Activated CD8-positive, alpha-beta memory T cell treated with anti-CD3 and anti-CD28 coated beads for 24 hours (primary cell): Measurements from ENCODE around the gene NFIX.
"Not testable (repeated sequence)": the region's sequence is repeated elsewhere in the genome, so short reads cannot be mapped to it uniquely, and the experiment has no call there.

Source experiments
- DNase-seq: peaks from one replicate; pipeline ENCODE4 v3.0.0-alpha.2; 2020

Gene NFIX

DNA sequence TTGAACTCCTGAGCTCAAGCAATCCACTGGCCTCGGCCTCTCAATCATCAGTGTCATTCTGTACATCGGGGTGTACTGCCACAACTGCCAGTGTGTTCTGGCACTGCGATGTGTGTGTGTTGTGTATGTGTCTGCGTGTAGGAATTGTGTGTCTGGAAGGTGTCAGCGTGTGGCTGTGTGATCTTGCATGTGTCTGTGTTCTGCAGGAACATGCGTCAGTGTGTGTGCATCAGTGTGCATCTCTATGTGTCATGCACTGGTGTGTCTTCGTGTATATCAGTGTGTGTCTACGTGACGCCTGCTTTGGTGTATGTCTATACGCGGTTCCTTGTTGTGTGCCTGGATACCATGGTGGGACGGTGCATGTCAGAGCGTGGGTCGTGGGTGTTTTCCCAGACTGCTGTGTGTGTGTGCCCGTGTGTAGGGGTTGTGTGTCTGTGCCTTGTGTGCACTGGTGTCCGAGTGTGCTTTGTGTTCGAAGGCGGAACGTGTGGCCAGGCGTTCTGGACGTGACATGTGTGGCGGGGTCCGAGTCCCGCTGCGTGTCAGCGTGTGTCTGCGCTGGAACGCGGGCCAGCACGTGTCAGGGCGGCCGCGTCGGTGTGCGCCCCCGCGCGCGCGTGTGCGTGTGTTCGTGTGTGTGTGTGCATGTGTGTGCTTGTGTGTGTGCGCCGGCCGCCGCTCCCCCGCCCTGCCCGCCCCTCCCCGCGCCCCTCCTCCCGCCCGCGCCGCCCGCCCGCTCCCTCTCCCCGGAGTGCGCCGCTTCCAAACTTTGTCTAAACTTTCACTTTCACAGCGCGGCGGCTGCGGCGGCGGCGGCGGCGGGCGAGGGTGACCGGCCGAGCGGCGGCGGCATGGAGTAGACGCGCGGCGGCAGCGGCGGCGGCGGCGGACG, at the start of gene NFIX:
Gene NFIX (plus strand): TSS at position 775 of the 895 bp plus-strand sequence. CDS start 363 bp downstream, outside the sequence.
- peak; percentile 79 for DNase-seq

DNA sequence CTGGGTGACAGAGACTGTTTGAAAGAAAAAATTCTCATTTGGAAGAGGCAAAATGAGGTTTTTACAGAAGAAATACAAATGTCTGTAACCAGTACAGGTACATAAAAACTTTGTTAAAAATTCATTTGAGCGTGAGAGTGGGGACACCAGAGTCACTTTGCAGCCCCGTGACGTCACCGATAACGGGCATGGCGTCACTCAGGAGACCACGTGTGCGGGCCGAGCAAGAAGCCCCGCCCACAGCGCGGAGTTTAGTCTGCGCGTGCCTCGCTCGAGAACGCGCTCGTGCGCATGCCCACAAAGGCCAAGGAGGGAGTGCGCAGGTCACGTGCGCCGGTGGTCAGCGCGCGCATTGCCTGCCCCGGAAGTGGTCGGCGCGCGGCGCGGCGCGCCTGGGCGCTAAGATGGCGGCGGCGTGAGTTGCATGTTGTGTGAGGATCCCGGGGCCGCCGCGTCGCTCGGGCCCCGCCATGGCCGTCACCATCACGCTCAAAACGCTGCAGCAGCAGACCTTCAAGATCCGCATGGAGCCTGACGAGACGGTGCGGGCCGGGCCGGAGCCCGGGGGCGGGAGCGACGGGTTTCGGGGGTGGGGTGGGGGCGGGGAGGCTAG, 49.7 kb upstream of the NFIX start, which contains the start of gene RAD23A:
Gene RAD23A (plus strand): TSS at position 384 of the 613 bp plus-strand sequence. CDS start 87 bp downstream, at position 471.
- peak; percentile 99 for DNase-seq

DNA sequence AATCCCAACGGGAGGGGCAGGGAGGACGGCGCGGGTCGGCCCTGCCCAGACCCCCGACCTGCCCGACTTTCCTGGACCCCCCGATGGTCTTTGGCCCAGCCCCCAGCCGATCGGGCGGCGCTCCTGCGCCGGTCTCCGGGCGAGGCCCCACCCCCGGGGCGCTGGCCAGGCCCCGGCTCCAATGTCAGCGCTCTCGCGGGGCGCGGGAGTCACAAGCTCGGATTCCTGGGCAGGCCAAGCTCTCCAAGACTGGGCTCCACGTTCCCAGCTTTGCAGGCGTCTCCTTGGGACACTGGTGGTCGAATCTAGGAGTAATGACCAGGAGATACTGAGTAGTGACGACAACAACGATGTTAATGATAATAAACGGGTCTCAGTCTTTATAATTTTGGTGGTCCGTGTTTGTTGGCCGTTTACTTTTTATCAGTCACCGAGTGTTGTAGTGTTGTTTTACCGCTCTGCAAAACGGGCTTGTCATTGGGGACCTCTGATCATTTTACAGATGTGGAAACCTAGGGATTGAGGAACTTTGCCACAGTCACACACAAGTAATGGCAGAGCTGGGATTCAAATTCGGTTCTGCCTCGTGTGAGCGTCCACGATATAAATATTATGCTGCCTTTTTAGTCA, 49.1 kb upstream of the NFIX start:
- DNase-seq, result peak; percentile 85

DNA sequence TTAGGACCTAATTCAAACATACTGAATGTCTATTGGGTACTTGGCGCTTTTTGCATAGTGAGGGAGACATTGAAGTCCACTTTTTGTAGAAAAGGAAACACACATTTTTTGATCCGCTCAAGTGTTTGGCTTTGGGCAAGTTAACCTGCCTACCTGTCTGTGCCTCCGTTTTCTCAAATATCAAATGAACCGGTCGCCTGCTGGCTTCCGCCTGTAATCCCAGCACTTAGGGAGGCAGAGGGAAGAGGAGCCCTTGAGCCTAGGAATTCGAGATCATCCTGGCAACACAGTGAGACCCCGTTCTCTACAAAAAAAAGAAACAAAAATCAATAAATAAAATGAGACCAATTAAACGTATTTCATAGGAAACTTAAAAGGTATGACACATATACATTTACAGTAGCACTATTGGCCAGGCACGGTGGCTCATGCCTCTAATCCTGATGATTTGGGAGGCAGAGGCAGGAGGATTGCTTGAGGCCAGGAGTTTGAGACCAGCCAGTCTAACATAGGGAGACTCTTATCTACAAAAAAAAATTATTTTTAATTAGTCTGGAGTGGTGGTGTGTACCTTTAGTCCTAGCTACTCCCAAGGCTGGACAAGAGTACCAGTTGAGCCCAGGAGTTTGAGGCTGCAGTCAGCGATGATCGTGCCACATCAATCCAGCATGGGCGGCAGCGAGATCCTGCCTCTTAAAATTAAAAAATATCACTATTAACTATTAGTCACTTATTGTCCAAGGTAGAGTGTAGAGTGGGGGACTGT, 48.4 kb upstream of the NFIX start:
- no peak for DNase-seq

DNA sequence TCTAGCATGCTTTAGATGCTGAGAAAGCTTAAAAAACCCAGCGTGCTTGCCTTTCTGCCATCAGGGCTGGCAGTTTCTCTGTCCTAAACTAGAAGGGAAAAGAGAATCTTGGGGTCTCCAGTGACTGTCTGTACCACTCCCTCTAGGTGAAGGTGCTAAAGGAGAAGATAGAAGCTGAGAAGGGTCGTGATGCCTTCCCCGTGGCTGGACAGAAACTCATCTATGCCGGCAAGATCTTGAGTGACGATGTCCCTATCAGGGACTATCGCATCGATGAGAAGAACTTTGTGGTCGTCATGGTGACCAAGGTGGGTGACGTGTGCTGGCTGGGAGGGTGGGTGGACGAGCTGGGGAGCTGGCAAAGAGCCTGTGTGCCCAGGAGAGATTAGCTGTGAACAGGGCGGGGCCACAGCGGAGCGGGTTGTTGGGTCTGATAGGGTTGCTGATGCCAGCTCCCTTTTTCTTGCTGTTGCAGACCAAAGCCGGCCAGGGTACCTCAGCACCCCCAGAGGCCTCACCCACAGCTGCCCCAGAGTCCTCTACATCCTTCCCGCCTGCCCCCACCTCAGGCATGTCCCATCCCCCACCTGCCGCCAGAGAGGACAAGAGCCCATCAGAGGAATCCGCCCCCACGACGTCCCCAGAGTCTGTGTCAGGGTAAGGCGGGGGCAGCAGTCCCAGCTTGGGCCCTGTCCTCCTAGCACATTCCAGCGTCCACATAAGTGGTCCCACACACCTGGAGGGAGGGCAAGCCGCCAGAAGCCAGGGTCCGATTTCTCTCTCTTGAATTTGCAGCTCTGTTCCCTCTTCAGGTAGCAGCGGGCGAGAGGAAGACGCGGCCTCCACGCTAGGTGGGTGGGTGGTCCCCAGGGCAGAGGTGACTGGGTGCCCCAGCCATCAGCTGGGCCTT, 47.3 kb upstream of the NFIX start:
- no peak for DNase-seq

DNA sequence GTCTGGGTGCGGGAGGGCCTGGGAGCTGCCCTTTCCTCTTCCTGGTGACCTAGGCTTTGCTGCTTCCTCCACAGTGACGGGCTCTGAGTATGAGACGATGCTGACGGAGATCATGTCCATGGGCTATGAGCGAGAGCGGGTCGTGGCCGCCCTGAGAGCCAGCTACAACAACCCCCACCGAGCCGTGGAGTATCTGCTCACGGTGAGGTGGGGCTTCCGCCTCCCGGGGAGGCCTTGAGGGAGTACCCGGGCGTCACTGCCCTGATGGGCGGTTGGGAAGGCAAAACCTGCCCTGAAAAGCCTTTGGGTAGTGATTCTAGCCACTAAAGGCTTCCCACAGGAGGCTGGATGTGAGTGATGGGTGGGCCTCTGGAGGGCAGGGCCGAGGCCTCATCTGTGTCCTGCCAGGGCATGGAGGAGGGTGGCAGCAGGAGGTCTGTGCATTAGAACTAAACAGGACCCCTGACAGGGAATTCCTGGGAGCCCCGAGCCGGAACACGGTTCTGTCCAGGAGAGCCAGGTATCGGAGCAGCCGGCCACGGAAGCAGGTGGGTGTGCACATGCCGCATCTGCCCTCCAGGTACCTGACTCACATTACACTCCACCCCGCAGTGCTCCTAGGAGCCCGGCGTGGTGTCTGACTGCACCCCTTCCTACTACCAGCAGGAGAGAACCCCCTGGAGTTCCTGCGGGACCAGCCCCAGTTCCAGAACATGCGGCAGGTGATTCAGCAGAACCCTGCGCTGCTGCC, 46.5 kb upstream of the NFIX start:
- DNase-seq, result peak; percentile 57

DNA sequence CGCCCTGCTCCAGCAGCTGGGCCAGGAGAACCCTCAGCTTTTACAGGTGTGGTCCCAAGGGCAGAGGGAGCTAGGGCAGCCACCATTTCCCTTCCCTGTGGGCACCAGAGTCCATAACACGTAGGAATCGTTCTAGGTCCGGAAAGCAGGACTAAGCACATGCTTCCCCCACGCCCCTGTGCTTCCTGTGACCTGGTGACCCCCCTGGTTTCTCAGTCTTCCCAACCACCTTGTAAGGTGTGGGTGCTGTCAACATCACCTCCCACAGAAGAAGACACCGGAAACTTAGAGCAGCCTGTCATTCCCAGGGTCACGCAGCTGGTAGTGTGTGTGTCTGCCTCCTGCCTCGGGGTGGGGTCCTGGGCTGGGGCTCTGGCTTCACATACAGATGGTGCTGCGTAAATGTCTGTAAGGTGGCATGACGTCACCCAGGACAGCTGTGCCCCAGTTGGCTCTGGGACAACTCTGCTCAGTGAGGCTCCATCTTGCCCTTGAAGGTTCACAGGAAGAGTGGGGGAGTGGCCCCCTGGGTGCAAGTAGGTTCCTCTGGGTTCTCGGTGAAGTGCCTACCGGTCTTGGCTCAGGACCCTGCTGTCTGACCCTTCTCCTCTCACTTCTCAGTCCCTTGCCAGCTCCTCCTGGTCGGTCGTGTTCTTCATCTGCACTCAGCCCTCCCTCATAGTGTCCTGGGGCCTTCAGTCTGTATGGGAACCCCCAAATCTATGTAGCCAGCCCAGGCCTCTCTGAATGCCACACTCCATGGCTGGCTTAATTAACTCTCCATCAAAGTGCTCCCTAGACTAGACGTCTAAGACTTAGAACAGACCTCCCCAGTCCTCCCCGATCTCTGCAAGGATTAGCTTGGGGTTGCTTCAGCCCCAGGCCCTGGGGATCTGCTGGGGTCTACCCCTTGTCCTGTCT, 45.7 kb upstream of the NFIX start:
- DNase-seq, result peak; percentile 58

DNA sequence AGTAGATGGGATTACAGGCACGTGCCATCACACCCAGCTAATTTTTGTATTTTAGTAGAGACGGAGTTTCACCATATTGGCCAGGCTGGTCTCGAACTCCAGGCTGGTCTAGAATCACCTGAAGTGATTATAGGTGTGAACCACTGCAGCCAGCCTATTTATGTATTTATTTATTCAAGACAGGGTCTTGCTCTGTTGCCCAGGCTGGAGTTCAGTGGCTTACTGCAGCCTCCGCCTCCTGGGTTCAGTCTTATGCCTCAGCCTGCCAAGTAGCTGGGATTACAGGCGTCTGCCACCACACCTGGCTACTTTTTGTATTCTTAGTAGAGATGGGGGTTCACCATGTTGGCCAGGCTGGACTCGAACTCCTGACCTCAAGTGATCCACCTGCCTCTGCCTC, 43.2 kb upstream of the NFIX start:
- not testable (repeated sequence) for DNase-seq

DNA sequence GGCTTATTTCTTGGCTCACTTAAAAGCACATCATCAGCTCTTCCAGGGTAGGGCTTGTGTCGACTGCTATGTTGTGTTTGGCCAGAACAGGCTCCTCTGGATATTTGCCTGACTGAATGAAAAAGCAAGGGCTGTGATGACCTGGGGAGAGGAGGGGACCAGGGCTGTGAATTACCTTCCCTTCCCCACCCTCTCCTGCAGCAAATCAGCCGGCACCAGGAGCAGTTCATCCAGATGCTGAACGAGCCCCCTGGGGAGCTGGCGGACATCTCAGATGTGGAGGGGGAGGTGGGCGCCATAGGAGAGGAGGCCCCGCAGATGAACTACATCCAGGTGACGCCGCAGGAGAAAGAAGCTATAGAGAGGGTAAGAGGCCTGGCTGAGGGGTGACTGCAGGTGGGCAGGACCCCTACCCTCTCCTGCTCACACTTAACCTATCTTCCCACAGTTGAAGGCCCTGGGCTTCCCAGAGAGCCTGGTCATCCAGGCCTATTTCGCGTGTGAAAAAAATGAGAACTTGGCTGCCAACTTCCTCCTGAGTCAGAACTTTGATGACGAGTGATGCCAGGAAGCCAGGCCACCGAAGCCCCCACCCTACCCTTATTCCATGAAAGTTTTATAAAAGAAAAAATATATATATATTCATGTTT, 42.7 kb upstream of the NFIX start:
- DNase-seq, result peak; percentile 53

DNA sequence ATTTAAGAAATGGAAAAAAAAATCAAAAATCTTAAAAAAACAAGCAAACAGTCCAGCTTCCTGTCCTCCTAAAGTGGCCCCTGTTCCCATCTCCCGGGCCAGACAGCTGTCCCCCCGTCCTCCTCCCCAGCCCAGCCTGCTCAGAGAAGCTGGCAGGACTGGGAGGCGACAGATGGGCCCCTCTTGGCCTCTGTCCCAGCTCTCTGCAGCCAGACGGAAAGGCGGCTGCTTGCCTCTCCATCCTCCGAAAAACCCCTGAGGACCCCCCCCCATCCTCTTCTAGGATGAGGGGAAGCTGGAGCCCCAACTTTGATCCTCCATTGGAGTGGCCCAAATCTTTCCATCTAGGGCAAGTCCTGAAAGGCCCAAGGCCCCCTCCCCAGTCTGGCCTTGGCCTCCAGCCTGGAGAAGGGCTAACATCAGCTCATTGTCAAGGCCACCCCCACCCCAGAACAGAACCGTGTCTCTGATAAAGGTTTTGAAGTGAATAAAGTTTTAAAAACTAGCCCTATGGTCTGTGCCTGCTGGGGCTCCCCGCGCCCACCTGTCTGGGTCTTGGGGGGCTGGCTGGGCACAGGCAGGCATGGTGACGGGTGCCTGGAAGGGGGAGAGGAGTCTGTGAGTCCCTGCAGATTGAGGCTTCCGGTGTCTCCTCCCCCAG, 42.0 kb upstream of the NFIX start:
- DNase-seq, result no peak

DNA sequence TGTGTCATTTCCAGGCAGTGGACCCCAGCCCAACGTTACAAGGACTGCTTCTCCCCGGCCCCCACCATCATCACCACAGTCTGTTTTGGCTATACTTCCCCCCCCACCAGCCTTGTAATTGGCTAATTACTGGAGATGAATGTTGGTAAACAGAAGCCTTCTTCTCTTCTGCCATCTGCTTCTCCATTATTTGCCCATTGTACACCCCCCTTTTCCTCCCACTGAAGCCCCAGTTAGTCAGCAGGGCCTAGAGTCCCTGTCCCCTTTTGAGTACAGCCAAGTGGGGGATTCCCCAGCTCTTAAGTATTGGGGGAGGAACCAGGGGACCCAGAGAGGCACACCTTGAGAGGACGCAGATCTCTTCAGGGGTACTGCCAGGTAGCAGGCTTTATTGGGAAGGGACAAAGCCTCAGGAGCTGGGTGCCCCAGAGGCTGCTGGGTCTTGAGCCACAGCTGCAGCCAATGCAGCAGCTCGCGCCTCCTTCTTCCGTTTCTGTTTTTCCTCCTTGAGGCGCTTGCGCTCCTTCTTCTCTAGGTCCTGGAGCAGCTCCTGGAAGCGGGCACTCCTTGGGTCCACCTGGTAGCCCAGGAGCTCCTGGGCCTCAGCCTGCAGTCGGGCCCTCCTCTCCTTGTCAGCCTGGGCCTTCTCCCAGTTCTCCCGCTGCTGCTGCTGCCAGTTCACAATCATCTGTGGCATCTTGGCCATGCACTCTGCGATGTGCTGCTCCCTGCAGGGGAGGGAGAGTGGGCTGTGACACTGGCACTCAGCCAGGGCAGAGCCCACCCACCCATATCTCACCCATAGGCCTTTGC, 41.3 kb upstream of the NFIX start:
- DNase-seq, result no peak

DNA sequence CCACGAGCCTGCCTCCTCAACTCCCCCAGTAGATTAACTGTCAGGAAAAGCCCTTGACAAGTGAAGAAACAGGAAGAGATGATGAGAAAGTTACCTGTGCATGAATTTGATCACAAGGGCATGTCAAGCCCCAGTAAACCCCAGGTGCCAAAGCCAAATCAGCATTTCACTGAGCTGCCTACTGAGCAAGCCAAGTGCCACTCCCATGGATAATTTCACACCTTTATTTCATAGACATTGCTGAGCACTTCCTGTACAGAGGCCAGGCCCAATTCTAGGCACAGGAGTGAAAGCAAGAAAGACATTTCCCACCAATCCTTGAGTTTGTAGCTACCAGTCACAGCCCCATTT, 40.7 kb upstream of the NFIX start:
- DNase-seq, result peak; percentile 56

DNA sequence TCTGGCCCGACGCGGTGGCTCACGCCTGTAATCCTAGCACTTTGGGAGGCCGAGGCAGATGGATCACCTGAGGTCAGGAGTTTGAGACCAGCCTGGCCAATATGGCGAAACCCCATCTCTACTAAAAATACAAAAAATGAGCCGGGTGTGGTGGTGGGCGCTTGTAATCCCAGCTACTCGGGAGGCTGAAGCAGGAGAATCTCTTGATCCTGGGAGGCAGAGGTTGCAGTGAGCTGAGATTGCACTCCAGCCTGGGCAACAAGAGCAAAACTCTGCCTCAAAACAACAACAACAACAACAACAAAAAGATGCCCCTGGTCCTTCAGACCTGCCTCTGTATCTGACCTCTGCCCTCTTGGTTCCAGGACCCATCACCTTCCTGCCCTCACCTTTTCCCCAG, 39.7 kb upstream of the NFIX start:
- DNase-seq, result peak; percentile 56

DNA sequence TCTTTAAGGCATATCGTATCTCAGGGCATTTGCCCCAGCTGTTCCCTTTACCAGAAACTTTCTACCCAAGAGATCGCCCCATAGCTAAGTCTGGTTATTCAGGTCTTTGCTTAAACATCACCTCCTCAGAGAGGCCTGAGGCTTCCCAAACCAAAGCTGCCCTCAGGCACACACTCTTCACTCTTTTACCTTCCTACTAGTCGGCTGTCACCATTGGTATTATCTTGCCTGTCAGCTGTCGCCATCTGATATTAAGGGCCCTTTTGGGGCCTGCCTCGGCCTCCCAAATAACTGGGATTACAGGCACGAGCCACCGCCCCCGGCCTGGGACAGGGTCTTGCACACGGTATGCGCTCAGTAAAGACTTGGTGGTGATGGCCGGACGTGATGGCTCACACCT, 39.3 kb upstream of the NFIX start:
- peak; percentile 59 for DNase-seq

DNA sequence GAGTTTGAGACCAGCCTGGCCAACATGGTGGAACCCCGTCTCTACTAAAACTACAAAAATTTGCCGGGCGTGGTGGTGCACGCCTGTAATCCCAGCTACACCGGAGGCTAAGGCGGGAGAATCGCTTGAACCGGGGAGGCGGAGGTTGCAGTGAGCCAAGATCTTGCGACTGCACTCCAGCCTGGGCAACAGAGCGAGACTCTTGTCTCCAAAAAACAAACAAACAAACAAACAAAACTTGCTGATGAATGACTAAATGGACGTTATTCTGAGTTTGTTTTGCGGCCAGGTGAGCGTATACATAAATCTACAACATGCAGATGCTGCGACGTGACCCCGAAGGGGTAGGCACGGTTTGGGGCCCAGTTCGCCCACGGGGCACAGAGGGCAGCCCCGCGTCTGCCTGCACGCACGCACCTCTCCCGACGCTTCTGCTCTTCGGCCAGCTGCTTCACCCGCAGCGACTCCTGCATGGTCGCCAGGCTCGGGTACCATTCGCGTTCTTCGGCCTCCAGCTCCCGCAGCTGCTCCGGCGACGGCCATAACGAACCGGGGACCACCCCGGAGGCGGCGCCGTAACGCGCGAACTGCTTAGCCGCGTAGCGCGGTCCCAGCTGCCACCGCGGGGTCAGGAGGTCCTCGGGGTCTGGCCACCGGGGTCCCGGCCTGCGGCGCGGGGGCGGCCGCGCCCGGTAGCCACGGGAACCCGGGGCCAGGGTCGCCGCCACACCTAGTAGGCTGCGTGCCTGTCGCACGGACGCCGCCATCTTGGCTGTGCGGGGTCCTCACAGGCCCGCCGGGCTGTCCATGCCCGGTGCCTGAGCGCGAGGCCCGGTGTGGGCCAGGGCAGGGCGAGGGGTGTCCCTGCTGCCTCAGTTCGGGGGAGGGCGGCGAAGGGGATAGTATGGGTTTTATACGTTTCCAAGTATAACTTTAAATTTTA, 38.6 kb upstream of the NFIX start, which contains the start of gene GADD45GIP1:
Gene GADD45GIP1 (minus strand): TSS at position 778 of the 943 bp plus-strand sequence. CDS start 11 bp downstream, at position 767.
- DNase-seq, result peak; percentile 94

DNA sequence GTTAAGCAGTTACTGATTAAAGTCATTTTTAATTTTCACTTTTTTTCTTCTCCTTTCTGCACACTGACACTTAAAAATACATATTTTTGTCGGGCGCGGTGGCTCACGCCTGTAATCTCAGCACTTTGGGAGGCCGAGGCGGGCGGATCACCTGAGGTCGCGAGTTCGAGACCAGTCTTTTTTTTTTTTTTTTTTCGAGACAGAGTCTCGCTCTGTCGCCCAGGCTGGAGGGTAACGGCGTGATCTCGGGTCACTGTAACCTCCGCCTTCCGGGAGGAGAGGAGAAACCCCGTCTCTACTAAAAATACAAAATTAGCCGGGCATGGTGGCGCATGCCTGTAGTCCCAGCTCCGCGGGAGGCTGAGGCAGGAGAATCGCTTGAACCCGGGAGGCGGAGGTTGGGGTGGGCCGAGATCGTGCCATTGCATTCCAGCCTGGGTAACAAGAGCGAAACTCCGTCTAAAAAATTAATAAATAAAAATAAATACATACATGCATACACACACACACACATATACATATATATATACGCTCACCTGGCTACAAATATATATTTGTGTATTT, 37.8 kb upstream of the NFIX start:
- DNase-seq, result not testable (repeated sequence)
